Skeletal muscle cell (primary cell): Measurements from ENCODE around the gene LRRC71.

Experiments used
- DNase-seq: peaks from one replicate; pipeline ENCODE4 v3.0.0-alpha.2; 2010; ENCODE audit warnings: low read depth
- H3K4me3 ChIP-seq: 2 replicates; pipeline ENCODE4 v1.5.1; 2011; ENCODE audit warnings: low read depth, mild to moderate bottlenecking, control low read depth, low read length, moderate library complexity

The LRRC71 gene

GRCh38 chr1:156920233-156921052 is at the start of gene LRRC71:
TSS of gene LRRC71 (plus strand) at chr1:156920632. CDS start at chr1:156920804, 172 bp downstream.
- H3K4me3 ChIP-seq = peak within 1 kb of the TSS; percentile 32
- DNase-seq = no peak

- no peak overlapping the region for H3K4me3 ChIP-seq
- no peak for DNase-seq
Observed at GRCh38 chr1:156873659-156874058, 46.8 kb upstream of the LRRC71 start.

- DNase-seq = no peak
- H3K4me3 ChIP-seq = no peak overlapping the region
Observed at GRCh38 chr1:156874142-156874541, 46.3 kb upstream of the LRRC71 start.

- DNase-seq = no peak
- H3K4me3 ChIP-seq = no peak overlapping the region
Observed at GRCh38 chr1:156874572-156875340, 45.7 kb upstream of the LRRC71 start.

- DNase-seq = no peak
Observed at GRCh38 chr1:156875341-156875615, 45.2 kb upstream of the LRRC71 start.

GRCh38 chr1:156876281-156876680 is 44.2 kb upstream of the LRRC71 start:
- H3K4me3 ChIP-seq = no peak overlapping the region
- no peak for DNase-seq

More at GRCh38 chr1:156875341-156875615, 45.2 kb upstream of the LRRC71 start:
- no peak overlapping the region for H3K4me3 ChIP-seq

- no peak for DNase-seq
- no peak overlapping the region for H3K4me3 ChIP-seq
Observed at GRCh38 chr1:156877433-156878170, 42.8 kb upstream of the LRRC71 start.

GRCh38 chr1:156879876-156880275 is 40.6 kb upstream of the LRRC71 start:
- H3K4me3 ChIP-seq = no peak overlapping the region
- DNase-seq = no peak

GRCh38 chr1:156880473-156880872 is 40.0 kb upstream of the LRRC71 start:
- H3K4me3 ChIP-seq = no peak overlapping the region
- no peak for DNase-seq

- H3K4me3 ChIP-seq = no peak overlapping the region
- DNase-seq = no peak
Observed at GRCh38 chr1:156881101-156881500, 39.3 kb upstream of the LRRC71 start.

GRCh38 chr1:156881663-156882062 is 38.8 kb upstream of the LRRC71 start:
- H3K4me3 ChIP-seq = no peak overlapping the region
- DNase-seq = no peak

- DNase-seq = no peak
- H3K4me3 ChIP-seq = no peak overlapping the region
Observed at GRCh38 chr1:156882543-156882942, 37.9 kb upstream of the LRRC71 start.

- no peak overlapping the region for H3K4me3 ChIP-seq
- DNase-seq = no peak
Observed at GRCh38 chr1:156883919-156884318, 36.5 kb upstream of the LRRC71 start.

GRCh38 chr1:156884560-156885184 is 35.8 kb upstream of the LRRC71 start:
- H3K4me3 ChIP-seq = no peak overlapping the region
- no peak for DNase-seq

GRCh38 chr1:156885314-156885713 is 35.1 kb upstream of the LRRC71 start:
- DNase-seq = no peak
- no peak overlapping the region for H3K4me3 ChIP-seq

- H3K4me3 ChIP-seq = no peak overlapping the region
- no peak for DNase-seq
Observed at GRCh38 chr1:156885880-156886355, 34.5 kb upstream of the LRRC71 start.

- H3K4me3 ChIP-seq = no peak overlapping the region
- no peak for DNase-seq
Observed at GRCh38 chr1:156886583-156887281, 33.7 kb upstream of the LRRC71 start.

GRCh38 chr1:156887317-156887716 is 33.1 kb upstream of the LRRC71 start:
- DNase-seq = no peak
- no peak overlapping the region for H3K4me3 ChIP-seq

GRCh38 chr1:156887734-156888133 is 32.7 kb upstream of the LRRC71 start:
- DNase-seq = no peak
- H3K4me3 ChIP-seq = no peak overlapping the region
